H1 (cell line): ENCODE data around the gene SLC30A2. TPM values are rescaled to one million over a fixed set of nuclear protein-coding genes. Genes with fewer than 3 reads are reported as not detected.

Experiments
- CHD1 ChIP-seq: IDR thresholded peaks from 2 replicates; pipeline ENCODE4 v1.6.1; 2012; ENCODE audit warnings: low read depth, low read length, improper control_type of control experiment
- RBBP5 ChIP-seq: IDR thresholded peaks from 2 replicates; pipeline ENCODE4 v1.7.1; 2012; ENCODE audit warnings: low read depth, mild to moderate bottlenecking, inconsistent platforms, low read length, moderate library complexity, borderline replicate concordance
- polyA plus RNA-seq, 7 experiments: library from polyadenylated mRNA; depleted of rRNA in 3 of 7; stranded (reverse) in 5 of 7; unstranded in 2 of 7; fragments of >200 nt in 5 of 7; fragments of 200-250 nt in 2 of 7; gene quantifications; 1 replicate in 5 of 7; 2 replicates in 1 of 7; 4 replicates in 1 of 7; pipeline versions ENCODE4 v1.2.1 to v1.2.3, GENCODE V29; 2011 to 2013; ENCODE audit warnings: missing spikeins in 2 of 7, mixed read lengths in 2 of 7
- total RNA-seq: library from RNA; stranded (reverse); fragmentation: NEBNext Ultra II Directional; extraction: Animal tissue kit (Norgen Biotek cat#: 25700); gene quantifications from 2 replicates; pipeline ENCODE4 v1.2.1, GENCODE V29; 2021
- TF ChIP-seq, protein P1 (sequence below): IDR thresholded peaks from 2 replicates; pipeline ENCODE4 v1.6.1; 2012; ENCODE audit warnings: low read length, inconsistent platforms
- TF ChIP-seq, protein P2 (sequence below), 3 experiments: IDR thresholded peaks; 1 replicate in 2 of 3; 2 replicates in 1 of 3; pipeline versions ENCODE4 v1.5.1 to v1.6.1; 2011; ENCODE audit warnings: low read length in 3 of 3, mild to moderate bottlenecking in 3 of 3, inconsistent platforms in 2 of 3, low read depth in 1 of 3, moderate library complexity in 1 of 3; ENCODE audit not compliant: insufficient read depth in 1 of 3; ENCODE audit errors: control extremely low read depth in 1 of 3
- TF ChIP-seq, protein P3 (sequence below): IDR thresholded peaks from 2 replicates; pipeline ENCODE4 v1.6.1; 2012; ENCODE audit warnings: inconsistent platforms

Gene SLC30A2
- total and polyA plus RNA-seq, 2 of the 8 experiments (the other 6 are each of a cell fraction or from before 2014, with no cell fraction given), result 0.19 to 0.76 TPM

DNA sequence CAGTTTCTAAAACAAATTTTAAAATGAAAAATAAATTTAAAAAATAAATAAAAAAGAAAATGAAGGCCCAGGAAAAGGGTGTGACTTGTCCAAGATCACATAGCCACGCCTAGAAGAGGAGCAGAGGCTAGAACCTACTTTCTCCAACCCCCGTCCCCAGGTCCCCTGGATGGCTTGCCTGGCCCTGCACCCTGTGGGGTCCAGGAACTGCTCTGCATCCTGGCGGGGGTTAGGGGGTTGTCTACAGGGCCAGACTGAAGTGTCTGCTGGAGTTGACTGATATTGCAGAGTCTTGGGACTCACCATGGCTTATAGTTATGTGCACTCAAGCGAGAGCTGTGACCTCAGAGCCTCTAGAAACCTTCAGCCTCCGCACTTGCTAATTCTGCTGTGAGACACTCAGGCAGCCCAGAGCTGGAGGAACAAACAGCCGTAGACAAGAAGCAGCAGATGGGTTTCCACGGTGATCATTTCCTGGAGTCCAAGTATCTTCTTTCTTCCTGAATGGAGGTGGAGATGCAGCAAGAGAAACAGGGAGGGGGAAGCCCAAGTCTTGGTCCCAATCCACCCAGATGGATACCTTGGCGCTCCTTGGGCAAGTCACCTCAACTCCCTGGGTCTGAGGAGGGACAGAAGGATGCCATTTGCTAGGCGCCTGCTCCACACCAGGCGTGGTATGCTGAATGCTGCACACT, 29.5 kb downstream of the SLC30A2 start (continued):
- TF ChIP-seq, protein P1, sequence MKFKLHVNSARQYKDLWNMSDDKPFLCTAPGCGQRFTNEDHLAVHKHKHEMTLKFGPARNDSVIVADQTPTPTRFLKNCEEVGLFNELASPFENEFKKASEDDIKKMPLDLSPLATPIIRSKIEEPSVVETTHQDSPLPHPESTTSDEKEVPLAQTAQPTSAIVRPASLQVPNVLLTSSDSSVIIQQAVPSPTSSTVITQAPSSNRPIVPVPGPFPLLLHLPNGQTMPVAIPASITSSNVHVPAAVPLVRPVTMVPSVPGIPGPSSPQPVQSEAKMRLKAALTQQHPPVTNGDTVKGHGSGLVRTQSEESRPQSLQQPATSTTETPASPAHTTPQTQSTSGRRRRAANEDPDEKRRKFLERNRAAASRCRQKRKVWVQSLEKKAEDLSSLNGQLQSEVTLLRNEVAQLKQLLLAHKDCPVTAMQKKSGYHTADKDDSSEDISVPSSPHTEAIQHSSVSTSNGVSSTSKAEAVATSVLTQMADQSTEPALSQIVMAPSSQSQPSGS, result no peak
- TF ChIP-seq, protein P2, sequence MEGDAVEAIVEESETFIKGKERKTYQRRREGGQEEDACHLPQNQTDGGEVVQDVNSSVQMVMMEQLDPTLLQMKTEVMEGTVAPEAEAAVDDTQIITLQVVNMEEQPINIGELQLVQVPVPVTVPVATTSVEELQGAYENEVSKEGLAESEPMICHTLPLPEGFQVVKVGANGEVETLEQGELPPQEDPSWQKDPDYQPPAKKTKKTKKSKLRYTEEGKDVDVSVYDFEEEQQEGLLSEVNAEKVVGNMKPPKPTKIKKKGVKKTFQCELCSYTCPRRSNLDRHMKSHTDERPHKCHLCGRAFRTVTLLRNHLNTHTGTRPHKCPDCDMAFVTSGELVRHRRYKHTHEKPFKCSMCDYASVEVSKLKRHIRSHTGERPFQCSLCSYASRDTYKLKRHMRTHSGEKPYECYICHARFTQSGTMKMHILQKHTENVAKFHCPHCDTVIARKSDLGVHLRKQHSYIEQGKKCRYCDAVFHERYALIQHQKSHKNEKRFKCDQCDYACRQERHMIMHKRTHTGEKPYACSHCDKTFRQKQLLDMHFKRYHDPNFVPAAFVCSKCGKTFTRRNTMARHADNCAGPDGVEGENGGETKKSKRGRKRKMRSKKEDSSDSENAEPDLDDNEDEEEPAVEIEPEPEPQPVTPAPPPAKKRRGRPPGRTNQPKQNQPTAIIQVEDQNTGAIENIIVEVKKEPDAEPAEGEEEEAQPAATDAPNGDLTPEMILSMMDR (IDR thresholded peaks at IDR 0.05; ENCODE audit: control extremely low read depth in 1 of 3, insufficient read depth in 1 of 3, low read depth in 1 of 3, low read length in 3 of 3), result no peak
- TF ChIP-seq, protein P3, sequence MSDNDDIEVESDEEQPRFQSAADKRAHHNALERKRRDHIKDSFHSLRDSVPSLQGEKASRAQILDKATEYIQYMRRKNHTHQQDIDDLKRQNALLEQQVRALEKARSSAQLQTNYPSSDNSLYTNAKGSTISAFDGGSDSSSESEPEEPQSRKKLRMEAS, result no peak
- TF ChIP-seq RBBP5 (no peak), CHD1 (no peak)
